GM21528 (cell line): ENCODE data around the gene GON4L.
A peak's percentile ranks its signal among the peaks of the same experiment; 100 is the strongest.
"Not testable (repeated sequence)": the region's sequence is repeated elsewhere in the genome, so short reads cannot be mapped to it uniquely, and the experiment has no call there.

ENCODE experiments used
- ATAC-seq: cut with Tn5 transposase; IDR thresholded peaks from one replicate; pipeline ENCODE4 v1.9.1; 2021; ENCODE audit warnings: mild to moderate bottlenecking, moderate library complexity; ENCODE audit not compliant: unreplicated experiment, low FRiP score

The GON4L gene

GRCh38 chr1:155880251-155880650 is 23.2 kb upstream of the GON4L start:
- no peak for ATAC-seq

GRCh38 chr1:155877945-155878344 is 20.9 kb upstream of the GON4L start:
- no peak for ATAC-seq

- no peak for ATAC-seq
Measured at GRCh38 chr1:155873860-155874259, 16.8 kb upstream of the GON4L start.

- no peak for ATAC-seq
Measured at GRCh38 chr1:155872527-155872926, 15.5 kb upstream of the GON4L start.

- ATAC-seq = no peak
Measured at GRCh38 chr1:155871390-155871789, 14.4 kb upstream of the GON4L start.

GRCh38 chr1:155867766-155868165 is 10.8 kb upstream of the GON4L start:
- ATAC-seq = no peak

GRCh38 chr1:155864393-155864792 is 7.4 kb upstream of the GON4L start:
- ATAC-seq = no peak

- no peak for ATAC-seq
Measured at GRCh38 chr1:155861896-155862295, 4.9 kb upstream of the GON4L start.

GRCh38 chr1:155860970-155861510 is 4.0 kb upstream of the GON4L start:
- ATAC-seq = no peak

GRCh38 chr1:155859881-155860871 is 3.2 kb upstream of the GON4L start:
- peak; percentile 23 for ATAC-seq

- ATAC-seq = peak; percentile 59
Measured at GRCh38 chr1:155859234-155859829, 2.3 kb upstream of the GON4L start, which contains the start of gene SYT11. Gene SYT11, plus strand, starts transcription at chr1:155859567. Its CDS starts 195 bp downstream, at chr1:155859762.

GRCh38 chr1:155858800-155859233 is 1.8 kb upstream of the GON4L start:
- ATAC-seq = peak; percentile 16

GRCh38 chr1:155856257-155856974 is 598 bp downstream of the GON4L start:
- ATAC-seq = no peak

- no peak for ATAC-seq
Measured at GRCh38 chr1:155850345-155850744, 6.7 kb downstream of the GON4L start.

GRCh38 chr1:155847823-155848529 is 9.0 kb downstream of the GON4L start:
- no peak for ATAC-seq

- ATAC-seq = no peak
Measured at GRCh38 chr1:155844860-155845421, 12.1 kb downstream of the GON4L start.

- ATAC-seq = no peak
Measured at GRCh38 chr1:155840386-155840785, 16.6 kb downstream of the GON4L start.

- no peak for ATAC-seq
Measured at GRCh38 chr1:155835548-155835947, 21.5 kb downstream of the GON4L start.

- ATAC-seq = not testable (repeated sequence)
Measured at GRCh38 chr1:155834927-155835399, 22.1 kb downstream of the GON4L start.
